UCSD-AML1 (cell line): ENCODE results near the gene MGAM2.

Experiments used
- DNase-seq: peaks from one replicate; lab custom pipeline; 2025; ENCODE audit not compliant: unreplicated experiment; lab: John Stamatoyannopoulos, UW

Gene MGAM2

GRCh38 chr7:142174441-142174840, 62.9 kb downstream of the MGAM2 start:
- no peak for DNase-seq

GRCh38 chr7:142175594-142175993, 64.1 kb downstream of the MGAM2 start:
- no peak for DNase-seq

GRCh38 chr7:142176901-142177300, 65.4 kb downstream of the MGAM2 start:
- no peak for DNase-seq

GRCh38 chr7:142177869-142178268, 66.4 kb downstream of the MGAM2 start:
- no peak for DNase-seq

- no peak for DNase-seq
Measured at GRCh38 chr7:142180426-142180825, 68.9 kb downstream of the MGAM2 start.

- no peak for DNase-seq
Measured at GRCh38 chr7:142181211-142181610, 69.7 kb downstream of the MGAM2 start.

- no peak for DNase-seq
Measured at GRCh38 chr7:142181966-142182365, 70.4 kb downstream of the MGAM2 start.

GRCh38 chr7:142185069-142185468, 73.6 kb downstream of the MGAM2 start:
- no peak for DNase-seq

GRCh38 chr7:142185801-142186200, 74.3 kb downstream of the MGAM2 start:
- DNase-seq = no peak

- no peak for DNase-seq
Measured at GRCh38 chr7:142188154-142188553, 76.6 kb downstream of the MGAM2 start.

- no peak for DNase-seq
Measured at GRCh38 chr7:142188846-142189245, 77.3 kb downstream of the MGAM2 start.

GRCh38 chr7:142194201-142194600, 82.7 kb downstream of the MGAM2 start:
- no peak for DNase-seq

- DNase-seq = no peak
Measured at GRCh38 chr7:142196066-142196840, 84.7 kb downstream of the MGAM2 start.

- no peak for DNase-seq
Measured at GRCh38 chr7:142200206-142200605, 88.7 kb downstream of the MGAM2 start.

GRCh38 chr7:142228537-142229104, 117.1 kb downstream of the MGAM2 start:
- no peak for DNase-seq

GRCh38 chr7:142231716-142232115, 120.2 kb downstream of the MGAM2 start:
- no peak for DNase-seq

- no peak for DNase-seq
Measured at GRCh38 chr7:142240546-142240945, 129.0 kb downstream of the MGAM2 start.

GRCh38 chr7:142243823-142244222, 132.3 kb downstream of the MGAM2 start:
- no peak for DNase-seq

GRCh38 chr7:142248166-142249160, 136.9 kb downstream of the MGAM2 start:
- DNase-seq = no peak

- no peak for DNase-seq
Measured at GRCh38 chr7:142249918-142250317, 138.4 kb downstream of the MGAM2 start.

- no peak for DNase-seq
Measured at GRCh38 chr7:142250705-142251104, 139.2 kb downstream of the MGAM2 start.

GRCh38 chr7:142257958-142258357, 146.4 kb downstream of the MGAM2 start, which contains the start of gene PRSS58:
PRSS58 (minus strand) TSS chr7:142258058; CDS start chr7:142257707, 351 bp downstream.
- DNase-seq = no peak
